ENCODE results near the gene PDZD2. TPM values are rescaled to one million over a fixed set of nuclear protein-coding genes. Genes with fewer than 3 reads are reported as not detected.

The PDZD2 gene
- total and polyA plus RNA-seq, 3 donors from 2014 or later: 47.3 to 89.1 (median 83.9) TPM

DNA sequence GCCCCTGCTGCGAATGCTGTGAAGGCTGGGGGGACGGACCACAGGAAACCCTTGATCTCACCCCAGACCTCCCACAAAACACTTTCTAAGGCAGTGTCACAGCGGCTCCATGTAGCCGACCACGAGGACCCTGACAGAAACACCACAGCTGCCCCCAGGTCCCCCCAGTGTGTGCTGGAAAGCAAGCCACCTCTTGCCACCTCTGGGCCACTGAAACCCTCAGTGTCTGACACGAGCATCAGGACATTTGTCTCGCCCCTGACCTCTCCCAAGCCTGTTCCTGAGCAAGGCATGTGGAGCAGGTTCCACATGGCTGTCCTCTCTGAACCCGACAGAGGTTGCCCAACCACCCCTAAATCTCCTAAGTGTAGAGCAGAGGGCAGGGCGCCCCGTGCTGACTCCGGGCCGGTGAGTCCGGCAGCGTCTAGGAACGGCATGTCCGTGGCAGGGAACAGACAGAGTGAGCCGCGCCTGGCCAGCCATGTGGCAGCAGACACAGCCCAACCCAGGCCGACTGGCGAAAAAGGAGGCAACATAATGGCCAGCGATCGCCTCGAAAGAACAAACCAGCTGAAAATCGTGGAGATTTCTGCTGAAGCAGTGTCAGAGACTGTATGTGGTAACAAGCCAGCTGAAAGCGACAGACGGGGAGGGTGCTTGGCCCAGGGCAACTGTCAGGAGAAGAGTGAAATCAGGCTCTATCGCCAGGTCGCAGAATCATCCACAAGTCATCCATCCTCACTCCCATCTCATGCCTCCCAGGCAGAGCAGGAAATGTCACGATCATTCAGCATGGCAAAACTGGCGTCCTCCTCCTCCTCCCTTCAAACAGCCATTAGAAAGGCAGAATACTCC, 450.4 kb downstream of the PDZD2 start:
- intact Hi-C loops (cut with DNase I; ENCODE audit: low total_unique reads): no loop called here
- 89 to 95% methylated on average over 19 to 30 of the region's 30 CpGs for WGBS, 2 donors
- no peak overlapping the region for H3K4me3 ChIP-seq

GRCh38 chr5:32090026-32090754, 451.3 kb downstream of the PDZD2 start:
- Histone ChIP-seq H3K4me1 (peaks cover 13% of the 10 kb centered on the region), H3K27ac (no peak overlapping the region), H3K9me3 (no peaks in the 10 kb centered on the region), H3K36me3 (ENCODE audit: low read depth, missing control alignments) (no peaks in the 10 kb centered on the region), H3K27me3 (no peaks in the 10 kb centered on the region), H3K4me3 (no peak overlapping the region)
- TF ChIP-seq, protein P1, sequence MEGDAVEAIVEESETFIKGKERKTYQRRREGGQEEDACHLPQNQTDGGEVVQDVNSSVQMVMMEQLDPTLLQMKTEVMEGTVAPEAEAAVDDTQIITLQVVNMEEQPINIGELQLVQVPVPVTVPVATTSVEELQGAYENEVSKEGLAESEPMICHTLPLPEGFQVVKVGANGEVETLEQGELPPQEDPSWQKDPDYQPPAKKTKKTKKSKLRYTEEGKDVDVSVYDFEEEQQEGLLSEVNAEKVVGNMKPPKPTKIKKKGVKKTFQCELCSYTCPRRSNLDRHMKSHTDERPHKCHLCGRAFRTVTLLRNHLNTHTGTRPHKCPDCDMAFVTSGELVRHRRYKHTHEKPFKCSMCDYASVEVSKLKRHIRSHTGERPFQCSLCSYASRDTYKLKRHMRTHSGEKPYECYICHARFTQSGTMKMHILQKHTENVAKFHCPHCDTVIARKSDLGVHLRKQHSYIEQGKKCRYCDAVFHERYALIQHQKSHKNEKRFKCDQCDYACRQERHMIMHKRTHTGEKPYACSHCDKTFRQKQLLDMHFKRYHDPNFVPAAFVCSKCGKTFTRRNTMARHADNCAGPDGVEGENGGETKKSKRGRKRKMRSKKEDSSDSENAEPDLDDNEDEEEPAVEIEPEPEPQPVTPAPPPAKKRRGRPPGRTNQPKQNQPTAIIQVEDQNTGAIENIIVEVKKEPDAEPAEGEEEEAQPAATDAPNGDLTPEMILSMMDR (IDR thresholded peaks at IDR 0.05): no peak
- no peak for TF ChIP-seq POLR2A (IDR thresholded peaks at IDR 0.05)
- intact Hi-C loops (cut with DNase I; ENCODE audit: low total_unique reads): no loop called here
- whole genome bisulfite sequencing, 2 donors: 94 to 96% methylated on average over 22 to 24 of the region's 24 CpGs
- no peak for DNase-seq

More for the DNA sequence above, 450.4 kb downstream of the PDZD2 start:
- Histone ChIP-seq H3K4me1 (peaks cover 6% of the 10 kb centered on the region), H3K9me3 (no peaks in the 10 kb centered on the region), H3K27me3 (no peaks in the 10 kb centered on the region), H3K36me3 (ENCODE audit: low read depth, missing control alignments) (no peaks in the 10 kb centered on the region), H3K27ac (no peak overlapping the region)
- TF ChIP-seq POLR2A (IDR thresholded peaks at IDR 0.05): no peak
- TF ChIP-seq, protein P1 (IDR thresholded peaks at IDR 0.05): no peak
- no peak for DNase-seq

- Histone ChIP-seq H3K27ac (no peak overlapping the region), H3K36me3 (ENCODE audit: low read depth, missing control alignments) (no peaks in the 10 kb centered on the region), H3K4me1 (peaks cover 13% of the 10 kb centered on the region), H3K4me3 (no peak overlapping the region), H3K9me3 (no peaks in the 10 kb centered on the region), H3K27me3 (no peaks in the 10 kb centered on the region)
- no peak for TF ChIP-seq POLR2A (IDR thresholded peaks at IDR 0.05)
- TF ChIP-seq, protein P1 (IDR thresholded peaks at IDR 0.05): no peak
- WGBS, 2 donors: 41 to 68% methylated on average over 15 to 17 of the region's 17 CpGs
- intact Hi-C loops (cut with DNase I; ENCODE audit: low total_unique reads): no loop called here
- peak; percentile 84 for DNase-seq
Measured at GRCh38 chr5:32090755-32091128, 451.8 kb downstream of the PDZD2 start.

DNA sequence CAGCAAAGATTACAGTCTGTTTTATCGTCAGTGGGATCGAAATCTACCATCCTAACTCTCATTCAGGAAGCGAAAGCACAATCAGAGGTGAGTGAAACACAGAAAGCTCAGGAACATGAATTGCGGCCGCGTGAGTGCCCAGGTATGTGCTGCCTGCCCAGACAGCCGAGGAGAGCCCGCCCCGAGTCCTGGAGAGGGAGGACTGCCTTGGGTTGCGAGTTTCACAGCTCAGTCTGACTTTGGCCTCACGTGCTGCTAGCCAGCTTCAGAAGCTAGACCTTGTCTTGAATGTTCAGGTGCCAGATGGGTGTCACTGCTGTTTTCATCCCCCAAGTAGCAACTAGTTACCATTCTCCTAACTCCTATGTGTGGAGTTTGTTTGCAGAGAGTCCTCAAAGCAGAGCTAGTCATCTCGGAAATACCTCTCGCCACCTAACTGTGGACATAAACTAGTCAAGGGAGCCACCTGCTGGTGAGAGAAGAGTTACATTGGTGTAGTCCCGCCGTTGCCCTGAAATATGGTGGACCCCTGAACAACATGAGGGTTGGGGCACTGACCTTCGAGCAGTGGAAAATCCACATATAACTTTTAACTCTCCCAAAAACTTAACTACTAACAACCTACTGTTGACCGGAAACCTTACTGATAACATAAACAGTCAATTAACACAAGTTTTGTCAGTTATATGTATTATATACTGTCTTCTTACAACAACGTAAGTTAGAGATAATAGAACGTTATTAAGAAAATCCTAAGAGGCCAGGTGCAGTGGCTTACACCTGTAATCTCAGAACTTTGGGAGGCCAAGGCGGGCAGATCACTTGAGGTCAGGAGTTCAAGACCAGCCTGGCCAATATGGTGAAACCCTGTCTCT, 454.2 kb downstream of the PDZD2 start:
- Histone ChIP-seq H3K4me3 (no peak overlapping the region), H3K27ac (no peak overlapping the region), H3K9me3 (no peaks in the 10 kb centered on the region), H3K27me3 (no peaks in the 10 kb centered on the region), H3K4me1 (peaks cover 14% of the 10 kb centered on the region), H3K36me3 (ENCODE audit: low read depth, missing control alignments) (no peaks in the 10 kb centered on the region)
- TF ChIP-seq POLR2A (IDR thresholded peaks at IDR 0.05): no peak
- TF ChIP-seq, protein P1 (IDR thresholded peaks at IDR 0.05): peak; percentile 67 to 88 (median 84)
- 61 to 70% methylated on average over 20 of the region's 20 CpGs for WGBS, 2 donors
- intact Hi-C loops (cut with DNase I; ENCODE audit: low total_unique reads): no loop called here
- DNase-seq: peak; percentile 88

Data from testis (tissue), 3 donors.